NK-92 (cell line): Measurements from ENCODE around the gene ATF4.

Experiments used
- DNase-seq: peaks from one replicate; lab custom pipeline; 2025; ENCODE audit not compliant: unreplicated experiment; lab: John Stamatoyannopoulos, UW

ATF4 gene

GRCh38 chr22:39556970-39557841, 36.8 kb downstream of the ATF4 start:
- no peak for DNase-seq

DNA sequence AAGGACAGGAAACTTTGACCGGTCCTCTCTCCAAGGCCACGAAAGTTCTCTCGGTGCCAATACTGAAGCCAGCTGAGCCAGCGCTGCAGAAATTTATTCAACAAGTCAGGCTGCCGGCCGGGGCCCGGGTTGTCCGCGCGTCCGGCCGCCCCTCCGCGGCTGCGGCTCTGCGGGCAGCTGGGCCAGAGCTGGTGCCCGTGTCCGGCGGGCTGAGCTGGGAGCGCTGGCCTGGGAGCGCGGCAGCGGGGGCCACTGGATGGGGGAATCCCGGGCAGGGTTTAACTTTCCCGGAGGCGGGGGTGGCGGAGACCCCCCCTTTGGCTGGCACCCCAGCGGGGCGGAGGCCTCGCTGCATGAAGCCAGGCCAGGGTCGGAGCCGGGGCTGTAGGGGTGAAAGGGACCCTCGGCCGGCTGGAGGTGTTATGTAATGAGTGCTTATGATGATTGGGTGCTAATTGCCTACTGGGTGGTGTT, 37.9 kb downstream of the ATF4 start:
- DNase-seq: no peak

DNA sequence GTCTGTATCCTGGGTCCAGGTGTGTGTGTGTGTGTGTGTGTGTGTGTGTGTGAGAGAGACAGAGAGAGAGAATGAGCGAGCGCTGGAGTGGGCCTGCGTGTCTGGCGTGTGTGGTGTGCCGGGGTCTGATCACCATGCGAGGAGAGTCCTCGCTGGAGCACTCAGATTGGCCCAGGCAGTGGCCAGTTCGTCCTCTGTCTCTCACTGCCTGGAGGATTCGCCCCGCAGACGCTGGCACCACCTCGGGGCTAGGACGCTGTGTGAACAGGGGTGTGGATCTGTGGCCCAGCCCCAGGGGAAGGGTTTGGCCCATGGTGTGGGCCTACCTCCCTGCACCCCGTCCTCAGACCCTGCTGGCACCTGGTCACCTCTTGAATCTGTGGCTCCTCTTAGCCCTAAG, 38.6 kb downstream of the ATF4 start:
- DNase-seq: no peak

DNA sequence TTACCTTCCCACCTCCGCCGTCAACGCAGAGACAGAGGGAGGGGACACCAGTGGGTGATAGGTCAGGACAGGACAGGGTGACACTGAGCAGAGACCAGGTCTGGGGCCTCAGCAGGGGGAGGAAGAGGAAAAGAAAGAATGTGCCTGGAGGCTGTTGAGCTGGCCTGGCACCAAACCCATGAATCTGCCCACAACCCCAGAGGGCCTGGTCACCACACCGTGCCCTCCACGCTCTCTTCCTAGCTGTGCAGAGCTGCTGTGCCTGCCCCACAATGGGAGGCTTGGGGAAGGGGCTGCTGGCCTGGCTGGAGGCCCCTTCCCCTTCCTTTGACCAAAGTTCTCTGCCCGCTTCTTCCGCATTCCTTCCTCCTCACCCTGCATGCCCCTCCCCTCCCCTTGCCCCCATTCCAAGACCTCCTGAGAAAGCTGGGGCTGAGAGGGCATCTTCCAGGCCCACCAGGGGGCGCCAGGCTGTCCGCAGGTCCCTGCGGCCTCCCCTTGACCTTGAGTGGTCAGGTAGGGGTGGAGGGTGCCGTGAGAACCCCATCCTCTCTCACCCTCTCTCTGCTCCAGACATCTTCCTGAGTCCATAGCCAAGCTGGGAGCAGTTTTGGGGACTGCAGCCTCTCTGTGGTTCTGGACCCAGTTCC, 39.2 kb downstream of the ATF4 start:
- DNase-seq: no peak

- no peak for DNase-seq
These were observed 39.8 kb downstream of the ATF4 start for GRCh38 chr22:39560127-39560526.

GRCh38 chr22:39562839-39563489, 42.6 kb downstream of the ATF4 start:
- DNase-seq: no peak

- no peak for DNase-seq
These were observed 43.4 kb downstream of the ATF4 start for GRCh38 chr22:39563571-39564428.

GRCh38 chr22:39565414-39565944, 45.1 kb downstream of the ATF4 start:
- no peak for DNase-seq

- no peak for DNase-seq
These were observed 47.0 kb downstream of the ATF4 start for GRCh38 chr22:39567135-39567946.

GRCh38 chr22:39568278-39568981, 48.1 kb downstream of the ATF4 start:
- no peak for DNase-seq

DNA sequence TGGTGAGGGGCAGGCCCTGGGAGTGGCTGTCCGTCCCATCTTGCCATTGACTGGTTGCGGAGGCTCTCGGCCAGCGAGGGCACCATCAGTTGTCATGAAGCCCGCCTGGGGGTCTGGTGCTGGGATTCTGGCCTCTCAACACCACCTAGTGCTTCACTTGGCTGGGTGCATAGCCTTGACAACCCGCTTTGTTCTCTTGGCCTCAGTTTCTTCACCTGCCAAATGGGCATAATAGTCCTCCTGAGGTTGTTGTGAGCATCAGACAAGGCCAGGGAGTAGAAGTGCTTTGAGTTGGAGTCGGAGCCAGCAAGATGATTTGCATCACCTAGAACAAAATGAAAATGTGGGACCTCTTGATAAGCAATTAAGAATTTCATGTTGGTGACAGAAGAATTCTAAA, 48.7 kb downstream of the ATF4 start:
- DNase-seq: no peak

DNA sequence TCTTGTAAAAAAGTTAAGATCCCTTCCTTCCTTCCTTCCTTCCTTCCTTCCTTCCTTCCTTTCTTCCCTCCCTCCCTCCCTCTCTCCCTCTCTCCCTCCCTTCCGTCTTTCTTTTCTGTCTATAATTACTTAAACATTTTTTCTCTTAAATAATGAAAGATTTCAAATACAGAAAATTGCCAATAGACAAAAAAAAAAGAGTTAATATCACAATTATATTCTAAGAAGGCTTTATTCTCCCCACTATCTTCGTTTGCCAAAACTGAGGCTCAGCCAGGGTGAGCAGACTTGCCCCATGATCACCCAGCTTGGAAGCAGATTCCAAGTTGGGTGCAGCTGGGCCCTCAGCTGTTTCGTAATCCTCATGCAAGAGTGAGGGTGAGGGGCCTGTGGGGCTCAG, 49.9 kb downstream of the ATF4 start:
- DNase-seq: no peak

GRCh38 chr22:39570665-39571064, 50.3 kb downstream of the ATF4 start, which contains the start of gene CACNA1I:
TSS of gene CACNA1I (plus strand) at chr22:39570753. CDS start at chr22:39570753, 0 bp downstream.
- DNase-seq: no peak

GRCh38 chr22:39571538-39571937, 51.2 kb downstream of the ATF4 start:
- no peak for DNase-seq
